Raji (cell line): ENCODE results near the gene SCYL1.

Experiments used
- POLR2A ChIP-seq: IDR thresholded peaks from 2 replicates; pipeline ENCODE4 v1.6.1; 2011; ENCODE audit warnings: low read depth, low read length, control low read depth; ENCODE audit not compliant: insufficient read depth

Gene SCYL1

GRCh38 chr11:65524014-65524740, 706 bp upstream of the SCYL1 start:
- TF ChIP-seq POLR2A = no peak

GRCh38 chr11:65525546-65526480, 930 bp downstream of the SCYL1 start:
- TF ChIP-seq POLR2A = no peak

- TF ChIP-seq POLR2A = no peak
Measured at GRCh38 chr11:65526744-65527143, 1.9 kb downstream of the SCYL1 start.

GRCh38 chr11:65528819-65529350, 4.0 kb downstream of the SCYL1 start:
- TF ChIP-seq POLR2A = no peak

- TF ChIP-seq POLR2A = no peak
Measured at GRCh38 chr11:65529475-65530156, 4.7 kb downstream of the SCYL1 start.

GRCh38 chr11:65530157-65530496, 5.2 kb downstream of the SCYL1 start:
- TF ChIP-seq POLR2A = no peak

GRCh38 chr11:65532388-65533064, 7.6 kb downstream of the SCYL1 start:
- no peak for TF ChIP-seq POLR2A

- TF ChIP-seq POLR2A = no peak
Measured at GRCh38 chr11:65535102-65535501, 10.2 kb downstream of the SCYL1 start.

- no peak for TF ChIP-seq POLR2A
Measured at GRCh38 chr11:65536412-65537295, 11.8 kb downstream of the SCYL1 start.

- no peak for TF ChIP-seq POLR2A
Measured at GRCh38 chr11:65537296-65537597, 12.4 kb downstream of the SCYL1 start.

- TF ChIP-seq POLR2A = no peak
Measured at GRCh38 chr11:65537620-65538231, 12.8 kb downstream of the SCYL1 start.

- TF ChIP-seq POLR2A = no peak
Measured at GRCh38 chr11:65538232-65538914, 13.5 kb downstream of the SCYL1 start.
